ENCODE data around the gene C10orf53. TPM values are rescaled to one million over a fixed set of nuclear protein-coding genes. Genes with fewer than 3 reads are reported as not detected.

Gene C10orf53
- total RNA-seq, 1 experiment from 2014 or later: not detected

- H3K27ac ChIP-seq (ENCODE audit: low read length): no peak overlapping the region
- H3K9me3 ChIP-seq (ENCODE audit: control insufficient read depth, insufficient read depth, low read depth, low read length): no peaks in the 10 kb centered on the region
- no peak overlapping the region for H3K4me3 ChIP-seq (ENCODE audit: low read depth in 2 of 2, low read length in 2 of 2)
- in situ Hi-C loops (cut with HindIII; ENCODE audit: low pct_unique_long_range_greater_than_20kb, low sequenced_read_pairs): no loop called here
- BruUV-seq (replicated peaks): no TSS peak
- ChIA-PET POLR2A (no interaction called here), CTCF (no interaction called here)
- DNase-seq (ENCODE audit: low read depth, low spot score): no peak
- no peak for ATAC-seq
- no peaks in the 10 kb centered on the region for H3K36me3 ChIP-seq (ENCODE audit: control insufficient read depth, insufficient read depth, low read length)
- intact Hi-C loops (cut with micrococcal nuclease; ENCODE audit: unreplicated experiment): no loop called here
- no peaks in the 10 kb centered on the region for H3K4me1 ChIP-seq (ENCODE audit: control insufficient read depth, insufficient read depth, low read length)
- TF ChIP-seq CTCF (IDR thresholded peaks at IDR 0.05) (no peak), SIN3A (IDR thresholded peaks at IDR 0.05; ENCODE audit: borderline replicate concordance, insufficient read depth, low read depth, low read length) (no peak), POLR2AphosphoS5 (IDR thresholded peaks at IDR 0.05; ENCODE audit: low read depth, low read length) (no peak), TCF7L2 (IDR thresholded peaks at IDR 0.05; ENCODE audit: low read depth, low read length) (no peak), REST (IDR thresholded peaks at IDR 0.05; ENCODE audit: insufficient read depth in 1 of 2, low read depth in 2 of 2, low read length in 1 of 2) (no peak)
- H3K27me3 ChIP-seq (ENCODE audit: control insufficient read depth, insufficient read depth, low read length): no peaks in the 10 kb centered on the region
These were observed 64.7 kb downstream of the C10orf53 start for GRCh38 chr10:49744091-49744685.

GRCh38 chr10:49744924-49745605 is 65.6 kb downstream of the C10orf53 start:
- TF ChIP-seq REST (IDR thresholded peaks at IDR 0.05; ENCODE audit: insufficient read depth in 1 of 2, low read depth in 2 of 2, low read length in 1 of 2) (no peak), TCF7L2 (IDR thresholded peaks at IDR 0.05; ENCODE audit: low read depth, low read length) (no peak), POLR2AphosphoS5 (IDR thresholded peaks at IDR 0.05; ENCODE audit: low read depth, low read length) (no peak)
- ChIA-PET POLR2A (no interaction called here), CTCF (no interaction called here)
- DNase-seq (ENCODE audit: low read depth, low spot score) (no peak), ATAC-seq (no peak)
- H3K4me3 ChIP-seq (ENCODE audit: low read depth in 2 of 2, low read length in 2 of 2): no peak overlapping the region
- H3K4me1 ChIP-seq (ENCODE audit: control insufficient read depth, insufficient read depth, low read length): no peaks in the 10 kb centered on the region
- H3K27ac ChIP-seq (ENCODE audit: low read length): no peak overlapping the region
- intact Hi-C loops (cut with micrococcal nuclease; ENCODE audit: unreplicated experiment): no loop called here
- no peaks in the 10 kb centered on the region for H3K27me3 ChIP-seq (ENCODE audit: control insufficient read depth, insufficient read depth, low read length)
- no peaks in the 10 kb centered on the region for H3K36me3 ChIP-seq (ENCODE audit: control insufficient read depth, insufficient read depth, low read length)
- H3K9me3 ChIP-seq (ENCODE audit: control insufficient read depth, insufficient read depth, low read depth, low read length): no peaks in the 10 kb centered on the region
- in situ Hi-C loops (cut with HindIII; ENCODE audit: low pct_unique_long_range_greater_than_20kb, low sequenced_read_pairs): no loop called here
- no TSS peak for BruUV-seq (replicated peaks)

All from Panc1 (cell line).